ENCODE results near the gene TRAFD1.
"Not testable (repeated sequence)": the region's sequence is repeated elsewhere in the genome, so short reads cannot be mapped to it uniquely, and the experiment has no call there.

Gene TRAFD1

DNA sequence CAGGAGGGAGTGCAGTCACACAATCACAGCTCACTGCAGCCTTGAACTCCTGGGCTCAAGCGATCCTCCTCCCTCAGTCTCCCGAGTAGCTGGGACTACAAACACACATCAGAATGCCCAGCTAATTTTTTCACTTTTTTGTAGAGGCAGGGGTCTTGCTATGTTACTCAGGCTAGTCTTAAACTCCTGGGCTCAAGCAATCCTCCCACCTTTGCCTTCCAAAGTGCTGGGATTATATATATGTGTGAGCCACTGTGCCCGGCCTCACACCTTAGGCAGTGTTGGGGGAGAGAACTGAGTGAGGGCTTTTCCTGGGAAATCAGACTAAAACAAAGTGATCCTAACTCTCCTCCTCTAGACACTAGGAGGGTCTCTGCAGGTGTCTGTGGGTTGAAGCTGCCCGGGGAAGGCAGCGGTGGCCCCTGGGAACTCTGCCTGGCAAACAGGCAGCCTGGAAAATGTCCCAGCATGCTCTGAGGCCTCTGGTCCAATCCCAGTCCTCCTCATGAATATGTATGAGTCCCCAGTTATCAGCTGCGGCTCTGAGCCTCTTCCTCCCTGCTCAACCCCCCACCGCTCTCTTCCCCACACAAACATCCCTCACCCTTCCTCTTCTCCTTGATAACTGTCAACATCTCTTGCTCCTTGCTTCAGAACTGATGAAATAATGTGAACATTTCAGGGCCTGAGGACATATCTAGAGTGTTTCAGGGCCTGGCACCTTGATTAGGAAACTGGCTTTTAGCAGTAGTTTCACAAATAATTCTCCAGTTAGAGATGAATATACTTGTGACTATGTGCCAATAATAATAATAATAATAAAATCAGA lies 8.9 kb upstream of the TRAFD1 start:
- DNase-seq (ENCODE audit: low spot score) = no peak

DNA sequence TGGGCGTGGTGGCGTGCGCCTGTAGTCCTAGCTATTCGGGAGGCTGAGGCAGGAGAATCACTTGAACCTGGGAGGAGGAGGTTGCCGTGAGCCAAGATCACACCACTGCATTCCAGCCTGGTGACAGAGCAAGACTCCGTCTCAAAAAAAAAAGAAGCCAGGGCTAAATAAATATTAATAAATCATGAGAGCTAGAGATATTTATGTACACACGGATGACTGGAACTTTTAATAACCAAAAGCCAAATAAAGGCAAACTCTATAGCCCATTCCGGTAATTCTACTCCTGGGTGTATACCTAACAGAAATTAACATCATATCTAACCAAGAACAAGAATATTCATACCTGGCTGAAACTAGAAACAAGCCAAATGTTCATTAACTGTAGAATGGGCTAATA lies 7.7 kb upstream of the TRAFD1 start:
- no peak for DNase-seq (ENCODE audit: low spot score)

DNA sequence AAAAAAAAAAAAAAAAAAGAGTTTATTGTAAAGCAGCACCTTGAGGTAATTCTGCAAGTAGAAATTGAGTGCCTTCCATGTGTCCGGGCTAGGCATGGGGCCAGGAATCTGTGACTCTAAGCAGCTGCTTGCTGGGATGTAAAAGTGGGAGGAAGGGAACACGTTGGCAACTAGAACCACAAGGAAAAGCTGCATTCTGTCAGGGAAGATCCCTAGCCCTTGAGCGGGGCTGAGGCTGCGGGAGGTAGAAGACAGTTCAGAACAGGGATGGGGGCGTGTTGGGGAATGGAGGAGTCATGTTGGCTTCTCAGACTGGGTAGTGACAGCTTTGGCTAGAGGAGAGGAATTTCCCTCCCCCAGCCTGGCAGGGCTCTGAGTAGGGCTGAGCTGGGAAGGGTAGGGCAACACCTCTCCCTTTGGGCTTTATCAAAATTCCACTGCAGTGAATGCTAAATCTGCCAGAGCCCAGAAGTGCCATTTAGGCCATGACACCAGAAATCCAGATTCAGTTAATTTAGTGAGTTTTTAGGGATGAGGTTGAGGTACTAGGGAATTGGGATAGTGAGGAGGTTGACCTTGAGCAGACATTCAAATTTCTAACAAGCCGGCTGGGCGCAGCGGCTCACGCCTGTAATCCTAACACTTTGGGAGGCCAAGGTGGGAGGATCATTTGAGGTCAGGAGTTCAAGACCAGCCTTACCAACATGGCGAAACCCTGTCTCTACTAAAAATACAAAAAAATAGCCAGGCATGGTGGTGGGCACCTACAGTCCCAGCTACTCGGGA lies 3.4 kb upstream of the TRAFD1 start:
- DNase-seq (ENCODE audit: low spot score) = peak; percentile 60

DNA sequence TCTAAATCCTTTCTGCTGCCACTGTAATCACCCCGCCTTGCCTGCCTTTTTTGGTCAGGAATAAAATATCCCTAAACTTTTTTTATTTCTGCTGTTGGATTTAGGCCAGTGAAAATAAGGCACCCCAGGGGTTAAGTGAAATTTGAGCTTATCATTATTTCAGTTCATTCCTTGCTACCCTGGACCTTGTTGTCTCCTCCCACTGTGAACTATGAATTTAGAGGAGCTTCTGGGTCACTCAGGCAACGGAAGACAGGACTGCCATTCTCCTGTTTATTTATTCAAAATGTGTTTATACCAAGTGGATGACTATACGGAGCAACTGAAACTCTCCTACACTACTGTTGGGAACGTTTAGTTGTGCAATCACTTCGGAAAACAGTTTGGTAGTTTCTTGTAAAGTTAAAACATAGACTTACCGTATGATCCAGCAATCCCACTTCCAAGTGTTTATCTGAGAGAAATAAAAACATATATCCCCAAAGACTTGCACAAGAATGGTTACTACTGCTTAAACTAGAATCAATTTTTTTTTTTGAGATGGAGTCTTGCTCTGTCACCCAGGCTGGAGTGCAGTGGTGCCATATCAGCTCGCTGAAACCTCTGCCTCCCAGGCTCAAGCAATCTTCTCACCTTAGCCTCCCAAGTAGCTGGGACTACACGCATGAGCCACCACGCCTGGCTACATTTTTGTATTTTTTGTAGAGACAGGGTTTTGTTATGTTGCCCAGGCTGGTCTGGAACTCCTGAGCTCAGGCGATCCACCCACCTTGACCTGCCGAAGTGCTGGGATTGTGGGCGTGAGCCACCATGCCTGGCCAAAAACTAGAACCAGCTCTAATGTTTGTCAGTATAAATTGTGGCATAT lies 2.3 kb upstream of the TRAFD1 start:
- no peak for DNase-seq (ENCODE audit: low spot score)

DNA sequence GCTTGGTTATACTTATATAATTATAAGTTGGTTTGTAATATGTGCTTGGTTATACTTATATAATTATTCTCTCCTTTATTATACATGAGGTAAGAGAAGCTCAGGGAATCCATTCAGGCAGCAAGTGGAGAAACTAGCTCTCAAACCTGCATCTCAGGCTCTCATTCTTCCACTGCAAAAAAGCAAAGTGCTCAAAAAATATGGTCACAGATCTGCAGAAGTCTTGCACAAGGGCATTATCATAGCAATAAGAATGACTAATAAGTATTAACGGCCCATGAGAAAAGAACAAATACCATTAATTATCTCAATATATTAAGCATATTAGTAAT lies 476 bp upstream of the TRAFD1 start:
- DNase-seq (ENCODE audit: low spot score) = no peak

DNA sequence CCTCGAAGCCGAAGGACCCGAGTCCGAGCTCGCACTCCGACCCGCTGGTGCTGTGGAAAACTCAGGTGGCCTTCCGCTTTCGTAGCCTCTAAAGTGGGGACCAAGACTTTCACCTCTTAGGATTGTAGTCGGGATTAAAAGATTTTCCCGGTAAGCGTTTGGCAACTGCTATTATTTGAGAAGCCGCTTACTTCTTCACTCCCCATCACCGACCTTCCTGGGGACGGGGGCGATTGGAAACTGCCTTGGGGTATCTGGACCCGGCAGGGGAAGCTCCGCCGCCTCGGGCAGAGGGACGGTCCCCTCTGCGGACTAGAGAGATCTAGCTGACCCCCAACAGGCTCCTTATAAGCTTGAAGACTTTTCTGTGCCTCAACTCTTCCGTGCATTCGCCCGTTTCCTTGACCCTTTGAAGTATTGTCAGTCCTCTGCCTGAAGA lies 659 bp downstream of the TRAFD1 start:
- no peak for DNase-seq (ENCODE audit: low spot score)

DNA sequence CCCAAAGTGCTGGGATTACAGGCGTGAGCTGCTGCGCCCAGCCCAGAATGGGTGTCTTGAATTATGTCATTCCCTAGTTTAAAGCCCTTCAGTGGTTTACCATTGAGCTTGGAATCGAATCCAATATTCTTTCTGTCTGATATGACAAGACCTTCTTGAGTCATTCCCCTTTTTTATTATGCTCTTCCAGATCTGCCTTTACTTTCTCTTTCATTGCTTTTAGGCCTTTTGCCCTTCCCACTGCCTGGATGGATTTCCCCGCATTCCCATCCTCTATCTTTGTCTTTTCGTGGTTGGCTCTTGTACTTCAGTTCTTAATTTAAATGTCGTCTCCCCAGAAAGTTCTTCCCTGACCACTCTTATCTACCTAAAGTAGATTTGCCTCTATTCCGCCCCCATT lies 1.6 kb downstream of the TRAFD1 start:
- no peak for DNase-seq (ENCODE audit: low spot score)

DNA sequence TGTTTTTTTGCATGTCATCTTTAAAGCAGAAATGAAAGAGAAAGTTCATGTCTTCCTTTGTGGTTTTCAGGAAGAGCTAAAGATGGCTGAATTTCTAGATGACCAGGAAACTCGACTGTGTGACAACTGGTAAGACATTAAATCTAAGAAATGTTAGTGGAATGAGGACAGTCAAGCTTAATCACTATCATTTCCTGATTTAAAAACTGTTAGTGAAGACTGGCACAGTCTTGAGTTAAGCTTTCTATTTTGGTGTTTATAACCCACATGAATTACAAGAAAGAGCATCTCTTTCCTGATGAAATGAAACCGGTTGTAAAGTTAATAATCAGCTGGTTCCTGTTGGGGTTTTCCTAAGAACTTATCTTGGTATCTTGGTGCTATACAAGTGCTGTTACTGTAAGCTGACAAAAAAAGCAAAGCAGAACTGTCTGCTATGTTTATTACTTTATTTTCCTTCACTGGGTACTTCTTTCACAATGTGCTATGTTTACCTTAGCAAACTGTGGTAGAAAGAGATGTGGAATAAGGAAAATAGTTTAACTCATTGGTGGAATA lies 5.2 kb downstream of the TRAFD1 start:
- no peak for DNase-seq (ENCODE audit: low spot score)

DNA sequence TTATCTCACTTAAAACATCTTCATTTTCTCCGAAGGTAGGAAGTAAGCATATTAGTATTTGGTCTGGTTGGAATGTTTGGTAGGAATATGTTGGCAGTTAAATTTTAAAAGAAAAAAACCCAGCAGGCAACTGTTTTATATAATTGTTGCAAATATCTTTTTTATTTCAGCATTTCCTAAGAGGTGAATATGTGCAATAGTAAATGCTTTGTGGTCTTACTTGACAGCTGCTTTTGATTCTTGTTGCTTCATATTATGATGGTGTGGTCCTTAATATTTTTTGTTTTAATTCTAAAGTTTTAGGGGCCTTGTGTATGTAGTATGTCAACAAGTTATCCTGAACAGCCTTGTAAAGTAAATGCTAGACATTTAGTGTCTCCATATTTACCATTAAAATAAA lies 6.3 kb downstream of the TRAFD1 start:
- no peak for DNase-seq (ENCODE audit: low spot score)

DNA sequence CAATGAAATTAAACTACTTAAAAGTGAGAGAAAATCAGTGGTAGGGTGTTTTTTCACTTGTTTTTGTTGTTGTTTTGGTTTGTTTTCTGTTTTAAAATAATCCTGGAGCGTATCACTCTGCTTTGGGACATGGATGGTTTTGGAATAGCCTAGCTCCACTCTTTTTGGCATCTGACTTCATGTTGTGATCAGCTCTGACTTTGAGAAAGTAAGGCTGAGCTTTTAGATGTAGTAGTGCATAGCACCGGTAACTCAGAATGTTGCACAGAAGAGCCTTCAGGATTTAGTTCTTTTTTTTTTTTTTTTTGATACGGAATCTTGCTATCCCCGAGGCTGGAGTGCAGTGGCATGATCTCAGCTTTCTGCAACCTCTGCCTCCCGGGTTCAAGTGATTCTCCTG lies 8.1 kb downstream of the TRAFD1 start:
- DNase-seq (ENCODE audit: low spot score) = no peak

DNA sequence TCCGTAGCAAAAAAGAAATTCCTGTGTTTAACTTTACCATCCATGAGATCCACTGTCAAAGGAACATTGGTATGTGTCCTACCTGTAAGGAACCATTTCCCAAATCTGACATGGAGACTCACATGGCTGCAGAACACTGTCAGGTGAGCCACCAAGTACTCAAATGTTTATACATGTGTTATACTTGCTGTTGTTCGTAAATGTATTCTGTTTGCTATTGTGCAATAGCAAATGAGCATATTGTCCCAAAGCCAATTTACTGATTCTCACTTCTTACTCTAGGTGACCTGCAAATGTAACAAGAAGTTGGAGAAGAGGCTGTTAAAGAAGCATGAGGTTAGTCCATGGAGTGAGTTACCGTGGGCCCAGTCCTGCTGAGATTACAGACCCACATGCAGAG lies 9.4 kb downstream of the TRAFD1 start:
- DNase-seq (ENCODE audit: low spot score) = no peak

DNA sequence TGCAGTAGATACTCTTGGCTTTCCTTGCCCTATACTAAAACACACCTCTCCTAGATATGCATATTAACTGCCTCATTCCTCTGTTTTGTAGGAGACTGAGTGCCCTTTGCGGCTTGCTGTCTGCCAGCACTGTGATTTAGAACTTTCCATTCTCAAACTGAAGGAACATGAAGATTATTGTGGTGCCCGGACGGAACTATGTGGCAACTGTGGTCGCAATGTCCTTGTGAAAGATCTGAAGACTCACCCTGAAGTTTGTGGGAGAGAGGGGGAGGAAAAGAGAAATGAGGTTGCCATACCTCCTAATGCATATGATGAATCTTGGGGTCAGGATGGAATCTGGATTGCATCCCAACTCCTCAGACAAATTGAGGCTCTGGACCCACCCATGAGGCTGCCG lies 15.4 kb downstream of the TRAFD1 start:
- DNase-seq (ENCODE audit: low spot score) = no peak

DNA sequence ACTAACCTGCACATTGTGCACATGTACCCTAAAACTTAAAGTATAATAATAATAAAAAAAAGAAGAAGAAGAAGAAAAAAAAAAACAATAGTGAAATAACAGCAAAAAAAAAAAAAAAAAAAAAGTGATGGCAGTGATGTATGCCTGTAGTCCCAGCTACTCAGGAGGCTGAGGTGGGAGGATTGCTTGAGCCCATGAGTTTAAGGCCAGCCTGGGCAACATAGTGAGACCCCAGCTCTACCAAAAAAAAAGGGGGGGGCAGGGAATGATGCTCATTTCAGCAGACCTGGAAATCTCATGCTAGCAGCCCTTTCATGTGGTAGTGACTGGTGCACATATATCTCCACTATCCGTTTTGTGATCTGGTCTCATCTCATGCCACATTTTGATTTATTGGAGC lies 20.8 kb downstream of the TRAFD1 start:
- DNase-seq (ENCODE audit: low spot score) = no peak

DNA sequence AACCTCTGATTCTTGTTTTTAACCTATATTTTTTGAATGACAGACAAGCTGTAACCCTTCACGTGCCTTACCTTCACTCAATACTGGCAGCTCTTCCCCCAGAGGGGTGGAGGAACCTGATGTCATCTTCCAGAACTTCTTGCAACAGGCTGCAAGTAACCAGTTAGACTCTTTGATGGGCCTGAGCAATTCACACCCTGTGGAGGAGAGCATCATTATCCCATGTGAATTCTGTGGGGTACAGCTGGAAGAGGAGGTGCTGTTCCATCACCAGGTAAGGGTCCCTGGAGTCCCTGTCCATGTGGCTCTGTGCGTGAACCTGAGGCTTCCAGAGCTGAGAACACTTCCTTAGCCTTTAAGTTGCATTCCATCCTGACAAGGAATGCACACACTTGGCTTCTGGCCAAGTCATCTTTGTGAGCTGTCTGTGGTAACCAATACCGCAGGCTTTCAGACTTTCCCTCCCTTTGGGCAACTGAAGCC lies 22.7 kb downstream of the TRAFD1 start:
- no peak for DNase-seq (ENCODE audit: low spot score)

DNA sequence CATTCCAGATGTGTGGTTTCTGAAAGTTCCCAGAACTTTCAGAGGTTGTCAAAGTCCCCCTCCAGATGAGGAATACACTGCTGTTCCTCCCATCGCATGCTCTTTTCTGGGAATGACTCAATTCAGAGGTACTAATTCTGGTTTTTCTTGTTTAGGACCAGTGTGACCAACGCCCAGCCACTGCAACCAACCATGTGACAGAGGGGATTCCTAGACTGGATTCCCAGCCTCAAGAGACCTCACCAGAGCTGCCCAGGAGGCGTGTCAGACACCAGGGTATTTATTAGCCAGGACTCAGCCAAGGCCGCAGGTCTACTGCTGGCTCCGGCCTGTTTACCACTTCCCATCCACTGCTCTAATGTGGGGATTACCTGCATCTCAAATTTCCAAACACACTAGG lies 24.2 kb downstream of the TRAFD1 start:
- no peak for DNase-seq (ENCODE audit: low spot score)

DNA sequence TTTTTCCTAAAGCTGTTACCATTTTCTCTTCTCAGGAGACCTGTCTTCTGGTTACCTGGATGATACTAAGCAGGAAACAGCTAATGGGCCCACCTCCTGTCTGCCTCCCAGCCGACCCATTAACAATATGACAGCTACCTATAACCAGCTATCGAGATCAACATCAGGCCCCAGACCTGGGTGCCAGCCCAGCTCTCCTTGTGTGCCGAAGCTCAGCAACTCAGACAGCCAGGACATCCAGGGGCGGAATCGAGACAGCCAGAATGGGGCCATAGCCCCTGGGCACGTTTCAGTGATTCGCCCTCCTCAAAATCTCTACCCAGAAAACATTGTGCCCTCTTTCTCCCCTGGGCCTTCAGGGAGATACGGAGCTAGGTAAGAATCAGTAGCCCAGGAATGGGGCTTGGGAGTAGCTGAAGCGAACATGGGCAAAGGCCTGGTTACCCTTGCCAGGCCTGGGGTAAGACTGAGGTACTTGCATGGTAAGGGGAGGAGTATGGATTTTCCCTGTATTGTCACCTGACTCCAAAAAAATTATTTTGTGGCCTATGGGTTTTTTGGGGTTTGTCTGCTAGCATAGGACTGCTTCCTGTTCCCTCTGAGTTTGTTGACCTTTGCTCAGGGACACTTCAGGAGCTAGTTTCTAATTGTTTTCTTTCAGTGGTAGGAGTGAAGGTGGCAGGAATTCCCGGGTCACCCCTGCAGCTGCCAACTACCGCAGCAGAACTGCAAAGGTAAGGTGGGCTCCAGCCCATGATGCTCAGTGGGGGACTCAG lies 26.6 kb downstream of the TRAFD1 start:
- DNase-seq (ENCODE audit: low spot score) = no peak

DNA sequence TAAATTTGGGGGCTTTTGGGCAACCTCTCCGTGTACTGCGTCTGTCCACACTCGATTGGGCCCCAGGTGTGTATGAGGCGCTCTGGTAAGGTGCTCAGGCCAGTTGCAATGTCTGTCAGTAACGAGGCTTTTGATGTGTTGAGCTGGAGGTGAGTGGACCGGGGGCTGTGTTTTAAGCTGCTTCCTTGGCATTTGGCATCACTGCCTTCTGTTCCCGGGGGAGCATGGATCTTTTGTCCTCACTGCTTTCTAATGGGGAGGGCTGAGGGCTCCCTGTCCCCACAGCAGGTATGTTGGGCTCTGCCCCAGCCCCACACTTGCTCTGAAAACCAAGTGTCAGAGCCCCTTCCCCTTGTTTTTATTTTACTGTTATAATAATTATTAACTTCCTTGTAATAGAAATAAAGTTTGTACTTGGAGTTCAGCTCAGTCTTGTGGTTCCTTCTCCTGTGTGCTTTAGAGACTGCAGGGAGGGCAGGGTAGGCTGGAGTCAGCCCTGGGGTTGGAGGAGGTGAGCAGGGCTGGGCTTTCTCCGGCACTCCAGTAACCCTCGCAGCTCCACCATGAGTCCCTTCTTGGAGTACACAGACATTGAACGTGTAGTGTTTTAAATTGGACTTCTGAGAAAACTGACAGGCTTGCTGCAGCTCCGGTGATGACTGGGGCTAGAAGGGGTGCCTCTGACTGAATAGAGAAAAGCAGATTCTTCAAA lies 28.0 kb downstream of the TRAFD1 start:
- DNase-seq (ENCODE audit: low spot score) = no peak

DNA sequence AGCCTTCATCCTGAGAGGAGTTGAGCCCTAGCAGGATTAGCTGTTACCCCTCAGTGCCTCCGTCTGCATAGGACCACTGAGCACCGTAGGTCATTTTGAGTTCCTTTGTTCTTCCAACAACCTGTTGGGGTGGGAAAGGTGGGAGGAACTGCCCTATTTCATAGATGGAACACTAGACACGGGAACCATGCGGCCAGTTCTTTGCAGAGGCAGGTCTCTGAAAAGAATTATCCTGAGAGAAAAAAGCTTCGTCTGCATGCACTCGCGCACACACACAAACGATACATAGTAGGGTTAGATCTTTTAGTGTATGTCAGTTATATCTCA lies 28.5 kb downstream of the TRAFD1 start:
- no peak for DNase-seq (ENCODE audit: low spot score)

DNA sequence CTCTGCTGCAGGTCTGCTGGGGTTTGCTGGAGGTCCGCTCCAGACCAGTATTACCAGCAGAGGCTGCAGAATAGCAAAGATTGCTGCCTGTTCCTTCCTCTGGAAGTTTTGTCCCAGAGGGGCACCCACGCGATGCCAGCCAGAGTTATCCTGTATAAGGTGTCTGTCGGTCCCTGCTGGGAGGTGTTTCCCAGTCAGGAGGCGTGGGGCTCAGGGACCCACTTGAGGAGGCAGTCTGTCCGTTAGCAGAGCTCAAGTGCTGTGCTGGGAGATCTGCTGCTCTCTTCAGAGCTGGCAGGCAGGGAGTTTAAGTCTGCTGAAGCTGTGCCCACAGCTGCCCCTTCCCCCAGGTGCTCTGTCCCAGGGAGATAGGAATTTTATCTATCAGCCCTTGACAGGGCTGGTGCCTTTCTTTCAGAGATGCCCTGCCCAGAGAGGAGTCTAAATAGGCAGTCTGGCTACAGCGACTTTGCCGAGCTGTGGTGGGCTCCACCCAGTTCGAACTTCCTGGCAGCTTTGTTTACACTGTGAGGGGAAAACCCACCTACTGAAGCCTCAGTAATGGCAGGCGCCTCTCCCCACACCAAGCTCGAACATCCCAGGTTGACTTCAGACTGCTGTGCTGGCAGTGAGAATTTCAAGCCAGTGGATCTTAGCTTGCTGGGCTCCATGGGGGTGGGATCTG lies 33.2 kb downstream of the TRAFD1 start:
- DNase-seq (ENCODE audit: low spot score) = not testable (repeated sequence)

DNA sequence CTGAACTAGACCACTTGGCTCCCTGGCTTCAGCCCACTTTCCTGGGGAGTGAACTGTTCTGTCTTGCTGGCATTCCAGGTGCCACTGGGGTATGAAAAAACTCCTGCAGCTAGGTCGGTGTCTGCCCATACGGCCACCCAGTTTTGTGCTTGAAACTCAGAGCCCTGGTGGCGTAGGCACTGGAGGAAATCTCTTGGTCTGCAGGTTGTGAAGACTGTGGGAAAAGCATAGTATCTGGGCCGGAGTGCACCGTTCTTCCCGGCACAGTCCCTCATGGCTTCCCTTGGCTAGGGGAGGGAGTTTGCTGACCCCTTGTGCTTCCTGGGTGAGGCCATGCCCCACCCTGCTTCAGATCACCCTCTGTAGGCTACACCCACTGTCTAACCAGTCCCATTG lies 33.8 kb downstream of the TRAFD1 start:
- no peak for DNase-seq (ENCODE audit: low spot score)
